HCT116 (cell line): ENCODE measurements around the gene TMEM200C. TPM values are rescaled to one million over a fixed set of nuclear protein-coding genes. Genes with fewer than 3 reads are reported as not detected.

Experiments used
- ATAC-seq: fragments of 200-7000 bp; cut with Tn5 transposase; 2 replicates; pipeline ENCODE4 v1.9.1; 2020; ENCODE audit warnings: mild to moderate bottlenecking, moderate library complexity
- BruUV-seq: library from RNA; stranded (reverse); fragments of 400-500 nt; replicated peaks from 2 replicates; lab custom pipeline; 2021; lab: Mats Ljungman, UMichigan
- CTCF ChIA-PET: fragments of 300-600 bp; sonication (Branson Sonifier 250); formaldehyde crosslinking; loops from one replicate; lab custom pipeline; 2021; ENCODE audit warnings: antibody characterized with exemption; lab: Charles Lee
- POLR2A ChIA-PET: fragments of 300-600, 350-600 bp; sonication (Branson Sonifier 250); formaldehyde crosslinking; loops from one replicate; lab custom pipeline; 2021; ENCODE audit warnings: antibody characterized with exemption; lab: Charles Lee
- RAD21 ChIA-PET, 2 experiments: fragments of 300-600 bp; sonication (Branson Sonifier 250); formaldehyde crosslinking; loops; one replicate each; lab custom pipeline; 2023; ENCODE audit warnings: low total read pairs in 2 of 2; ENCODE audit not compliant: uncharacterized antibody in 2 of 2, unreplicated experiment in 2 of 2, low non-redundant PET in 1 of 2; lab: Charles Lee
- DNase-seq: peaks from one replicate; pipeline ENCODE4 v3.0.0-alpha.2; 2010; ENCODE audit warnings: low read depth, low spot score
- H2AFZ ChIP-seq: fragments of 200-600 bp; shearing (Covaris generic), sonication (generic); 2 replicates; pipeline ENCODE4 v1.6.1; 2017; ENCODE audit warnings: low read depth, mixed run types, mixed read lengths, antibody characterized with exemption, low read length; ENCODE audit not compliant: poor library complexity, severe bottlenecking
- H3K27ac ChIP-seq: 2 replicates; pipeline ENCODE4 v1.5.1; 2012; ENCODE audit warnings: low read depth, low read length
- H3K27me3 ChIP-seq: fragments of 200-600 bp; sonication (generic); 2 replicates; pipeline ENCODE4 v1.6.1; 2016; ENCODE audit warnings: mixed run types, low read length, mixed read lengths; ENCODE audit not compliant: insufficient read depth
- H3K36me3 ChIP-seq, 2 experiments: fragments of 200-500 bp in 1 of 2; fragments of 200-600 bp in 1 of 2; sonication (Bioruptor generic) in 1 of 2; sonication (generic) in 1 of 2; 2 replicates each; pipeline versions ENCODE4 v1.5.1 to v1.6.1; 2014 to 2016; ENCODE audit warnings: low read length in 2 of 2, inconsistent platforms in 1 of 2, mixed read lengths in 1 of 2, mixed run types in 1 of 2; ENCODE audit not compliant: insufficient read depth in 2 of 2, control insufficient read depth in 1 of 2
- H3K4me1 ChIP-seq, 2 experiments: fragments of 200-600 bp in 1 of 2; sonication (generic) in 1 of 2; 2 replicates each; pipeline versions ENCODE4 v1.5.1 to v1.6.1; 2012 to 2017; ENCODE audit warnings: low read length in 2 of 2, inconsistent platforms in 1 of 2, mild to moderate bottlenecking in 1 of 2, mixed read lengths in 1 of 2, mixed run types in 1 of 2, moderate library complexity in 1 of 2; ENCODE audit not compliant: insufficient read depth in 2 of 2, control insufficient read depth in 1 of 2
- H3K4me2 ChIP-seq: fragments of 200-600 bp; sonication (generic); 2 replicates; pipeline ENCODE4 v1.6.1; 2017; ENCODE audit warnings: mixed run types, low read length, mixed read lengths
- H3K4me3 ChIP-seq, 2 experiments: fragments of 200-600 bp in 1 of 2; sonication (generic) in 1 of 2; replicated peaks in 1 of 2; 2 replicates each; pipeline ENCODE4 v1.5.1; 2011 to 2016; ENCODE audit warnings: low read length in 2 of 2, control low read depth in 1 of 2, low read depth in 1 of 2, mild to moderate bottlenecking in 1 of 2, mixed read lengths in 1 of 2, mixed run types in 1 of 2
- H3K79me2 ChIP-seq: fragments of 200-600 bp; sonication (generic); 2 replicates; pipeline ENCODE4 v1.6.1; 2017; ENCODE audit warnings: mild to moderate bottlenecking, mixed run types, low read length, moderate library complexity, mixed read lengths; ENCODE audit not compliant: insufficient read depth
- H3K9ac ChIP-seq: fragments of 200-600 bp; sonication (generic); 2 replicates; pipeline ENCODE4 v1.6.1; 2016; ENCODE audit warnings: low read length, mixed read lengths
- H3K9me2 ChIP-seq: fragments of 200-600 bp; sonication (generic), shearing (Covaris generic); 2 replicates; pipeline ENCODE4 v1.6.1; 2017; ENCODE audit warnings: mixed run types, mild to moderate bottlenecking, moderate library complexity; ENCODE audit not compliant: insufficient read depth
- H3K9me3 ChIP-seq, 2 experiments: fragments of 200-500 bp in 1 of 2; fragments of 200-600 bp in 1 of 2; sonication (Bioruptor generic) in 1 of 2; sonication (generic) in 1 of 2; 2 replicates each; pipeline ENCODE4 v1.6.1; 2014 to 2017; ENCODE audit warnings: low read length in 2 of 2, mixed read lengths in 2 of 2, inconsistent platforms in 1 of 2, low read depth in 1 of 2, mild to moderate bottlenecking in 1 of 2, mixed run types in 1 of 2, moderate library complexity in 1 of 2; ENCODE audit not compliant: control insufficient read depth in 1 of 2, insufficient read depth in 1 of 2
- H4K20me1 ChIP-seq: fragments of 200-600 bp; sonication (generic), shearing (Covaris generic); 2 replicates; pipeline ENCODE4 v1.6.1; 2017; ENCODE audit warnings: mixed run types, mild to moderate bottlenecking, moderate library complexity; ENCODE audit not compliant: insufficient read depth
- CEBPB ChIP-seq: IDR thresholded peaks from 2 replicates; pipeline ENCODE4 v1.6.1; 2012; ENCODE audit warnings: low read depth
- FOSL1 ChIP-seq: IDR thresholded peaks from 2 replicates; pipeline ENCODE4 v1.6.1; 2012; ENCODE audit warnings: low read depth
- JUND ChIP-seq: IDR thresholded peaks from 2 replicates; pipeline ENCODE4 v1.6.1; 2012
- POLR2A ChIP-seq: IDR thresholded peaks from 2 replicates; pipeline ENCODE4 v1.7.0; 2011; ENCODE audit warnings: borderline replicate concordance; ENCODE audit not compliant: insufficient read depth, insufficient read length; ENCODE audit errors: extremely low read depth
- REST ChIP-seq: IDR thresholded peaks from 2 replicates; pipeline ENCODE4 v1.6.1; 2012; ENCODE audit warnings: low read depth
- SIN3A ChIP-seq: IDR thresholded peaks from 2 replicates; pipeline ENCODE4 v1.6.1; 2012; ENCODE audit warnings: low read depth
- SRF ChIP-seq: IDR thresholded peaks from 2 replicates; pipeline ENCODE4 v1.6.1; 2012; ENCODE audit warnings: low read depth
- YY1 ChIP-seq: IDR thresholded peaks from 2 replicates; pipeline ENCODE4 v1.6.1; 2011; ENCODE audit warnings: low read length, low read depth, moderate library complexity, mild to moderate bottlenecking; ENCODE audit not compliant: insufficient replicate concordance; ENCODE audit errors: extremely low read depth
- ZBTB33 ChIP-seq: IDR thresholded peaks from 2 replicates; pipeline ENCODE4 v1.6.1; 2011; ENCODE audit warnings: mild to moderate bottlenecking, low read length, moderate library complexity; ENCODE audit not compliant: insufficient replicate concordance; ENCODE audit errors: extremely low read depth
- ZFX ChIP-seq: fragments of 450-650 bp; IDR thresholded peaks from 2 replicates; pipeline ENCODE4 v1.6.1; 2017
- intact Hi-C: fragments of 100-400 bp; cut with micrococcal nuclease; formaldehyde crosslinking; loops from 2 replicates; pipeline ENCODE4 v1.10.0; 2022
- total RNA-seq: library from RNA; stranded (reverse); gene quantifications from one replicate; pipeline ENCODE4 v1.2.1, GENCODE V29; 2021; ENCODE audit not compliant: unreplicated experiment

The TMEM200C gene
- total RNA-seq, 1 experiment from 2014 or later = not detected

GRCh38 chr18:5943514-5943913 lies 48.2 kb upstream of the TMEM200C start:
- ATAC-seq (no peak), DNase-seq (no peak)
- Histone ChIP-seq H2AFZ (no peak overlapping the region), H3K4me3 (no peak overlapping the region), H3K9me3 (peaks cover 0 to 8% of the 10 kb centered on the region in 2 experiments; a peak in 2 of 4 replicates), H3K36me3 (no peaks in the 10 kb centered on the region), H3K4me2 (no peak overlapping the region), H3K4me1 (no peaks in the 10 kb centered on the region), H3K27ac (no peak overlapping the region), H4K20me1 (no peaks in the 10 kb centered on the region), H3K9ac (no peak overlapping the region), H3K79me2 (no peaks in the 10 kb centered on the region), H3K27me3 (no peaks in the 10 kb centered on the region), H3K9me2 (no peaks in the 10 kb centered on the region)
- TF ChIP-seq REST (no peak), SIN3A (no peak), YY1 (no peak), JUND (no peak), CEBPB (no peak), ZBTB33 (no peak), FOSL1 (no peak), ZFX (no peak), POLR2A (no peak), SRF (no peak)
- RAD21 ChIA-PET = no interaction called here
- CTCF ChIA-PET = no interaction called here
- POLR2A ChIA-PET = no interaction called here
- intact Hi-C loops = no loop called here
- no TSS peak for BruUV-seq
